AG04449 (cell line): ENCODE data around the gene NUMB.
"Not testable (repeated sequence)": the region's sequence is repeated elsewhere in the genome, so short reads cannot be mapped to it uniquely, and the experiment has no call there.

Experiments used
- CTCF ChIA-PET: fragments of 350-600 bp; formaldehyde crosslinking; extraction: SDS; loops from one replicate; lab custom pipeline; 2021; ENCODE audit warnings: antibody characterized with exemption; lab: Yijun Ruan, JAX
- POLR2A ChIA-PET: fragments of 400-600, 350-600 bp; formaldehyde crosslinking; extraction: SDS; loops from one replicate; lab custom pipeline; 2020; ENCODE audit warnings: antibody characterized with exemption, inconsistent platforms; lab: Yijun Ruan, JAX
- DNase-seq: peaks from one replicate; pipeline ENCODE4 v3.0.0-alpha.2; 2010; ENCODE audit warnings: low read depth, low spot score
- H3K4me3 ChIP-seq: 2 replicates; pipeline ENCODE4 v1.5.1; 2011; ENCODE audit warnings: low read depth, mild to moderate bottlenecking, control low read depth, low read length
- CTCF ChIP-seq: IDR thresholded peaks from one replicate; pipeline ENCODE4 v1.5.1; 2011; ENCODE audit warnings: mild to moderate bottlenecking, moderate library complexity, low read length, control low read depth, inconsistent platforms; ENCODE audit not compliant: insufficient read depth; ENCODE audit errors: missing control alignments

The NUMB gene

DNA sequence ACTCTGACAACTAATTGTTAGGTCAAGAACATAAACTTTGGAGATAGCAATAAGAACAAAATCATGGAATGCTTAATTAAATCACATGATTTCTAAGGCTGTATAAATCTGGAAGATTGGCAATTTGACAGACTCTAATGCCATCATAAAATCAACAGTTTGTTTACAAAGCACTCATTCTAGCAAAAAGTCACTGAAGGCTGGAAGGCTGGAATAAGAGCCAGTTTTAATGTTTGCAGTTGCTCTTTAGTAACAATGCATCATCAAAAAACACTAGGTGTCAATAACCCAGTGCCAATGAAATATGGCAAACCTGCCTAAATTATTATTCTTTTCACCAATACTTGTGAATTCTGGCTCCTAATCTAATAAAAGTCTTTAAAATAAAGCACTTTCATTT, 65.0 kb downstream of the NUMB start:
- DNase-seq: no peak
- no peak for TF ChIP-seq CTCF

DNA sequence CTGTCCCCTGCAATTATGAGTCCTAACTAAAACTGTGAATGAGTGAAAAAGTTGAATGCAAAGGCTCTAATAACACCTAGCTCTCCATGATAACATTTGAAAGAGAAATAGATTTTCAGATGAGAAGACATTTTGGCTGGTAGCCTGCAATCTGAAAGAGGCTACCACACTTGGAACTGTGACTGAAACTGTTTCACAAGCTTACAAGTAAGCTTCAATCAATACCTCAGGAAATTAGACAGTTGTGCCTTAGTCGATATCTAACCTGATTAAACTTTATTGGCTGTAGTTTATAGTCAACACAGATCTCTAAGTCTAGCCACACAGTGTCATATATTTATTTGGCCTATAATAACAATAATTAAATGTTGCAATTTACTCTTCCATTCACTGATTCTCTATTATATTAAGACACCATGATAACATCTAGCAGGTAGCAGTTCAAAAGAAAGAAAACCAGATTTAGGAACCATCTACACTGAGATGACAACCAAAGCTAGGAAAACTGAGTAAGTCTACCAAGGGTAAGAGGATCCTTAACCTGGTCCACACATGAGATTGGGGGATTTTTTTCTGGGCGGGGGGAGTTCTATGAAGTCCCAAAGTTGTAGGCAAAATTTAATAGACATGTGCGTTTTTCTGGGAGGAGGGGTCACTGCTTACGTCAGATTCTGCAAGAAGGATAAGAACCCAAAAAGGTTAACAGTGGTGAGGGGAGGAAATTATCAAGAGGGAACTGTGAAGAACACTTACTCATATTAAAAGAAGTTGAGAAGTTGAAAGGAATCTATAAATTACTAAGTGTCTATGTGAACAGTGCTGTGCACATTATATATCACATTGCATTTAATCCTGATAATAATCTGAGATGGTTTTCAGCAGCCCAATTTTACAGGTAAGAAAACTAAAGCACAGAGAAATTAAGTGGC, 65.8 kb downstream of the NUMB start:
- POLR2A ChIA-PET: no interaction called here
- H3K4me3 ChIP-seq: no peak overlapping the region
- DNase-seq: no peak
- no peak for TF ChIP-seq CTCF
- CTCF ChIA-PET: no interaction called here

More for the DNA sequence above, 65.0 kb downstream of the NUMB start:
- no peak overlapping the region for H3K4me3 ChIP-seq
- POLR2A ChIA-PET: no interaction called here
- CTCF ChIA-PET: no interaction called here

DNA sequence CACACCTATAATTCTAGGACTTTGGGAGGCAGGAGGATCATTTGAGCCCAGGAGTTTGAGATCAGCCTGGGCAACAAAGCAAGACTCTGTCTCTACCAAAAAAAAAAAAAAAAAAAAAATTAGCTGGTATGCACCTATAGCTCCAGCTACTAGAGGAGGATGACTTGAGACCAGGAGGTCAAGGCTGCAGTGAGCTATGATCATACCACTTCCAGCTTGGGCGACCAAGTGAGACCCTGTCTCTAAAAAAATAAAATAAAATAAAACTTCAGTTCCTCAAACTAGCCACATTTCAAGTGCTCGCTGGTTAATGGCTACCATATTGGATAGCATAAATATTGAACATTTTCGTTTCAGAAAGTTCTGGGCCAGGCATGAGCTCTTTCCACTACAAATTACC, 70.5 kb downstream of the NUMB start:
- CTCF ChIA-PET, DNase-seq, POLR2A ChIA-PET: not testable (repeated sequence)

GRCh38 chr14:73386342-73386741, 72.0 kb downstream of the NUMB start:
- TF ChIP-seq CTCF: no peak
- POLR2A ChIA-PET: no interaction called here
- CTCF ChIA-PET: no interaction called here
- no peak for DNase-seq
- no peak overlapping the region for H3K4me3 ChIP-seq

More for the DNA sequence above, 70.5 kb downstream of the NUMB start:
- H3K4me3 ChIP-seq: not testable (repeated sequence)

DNA sequence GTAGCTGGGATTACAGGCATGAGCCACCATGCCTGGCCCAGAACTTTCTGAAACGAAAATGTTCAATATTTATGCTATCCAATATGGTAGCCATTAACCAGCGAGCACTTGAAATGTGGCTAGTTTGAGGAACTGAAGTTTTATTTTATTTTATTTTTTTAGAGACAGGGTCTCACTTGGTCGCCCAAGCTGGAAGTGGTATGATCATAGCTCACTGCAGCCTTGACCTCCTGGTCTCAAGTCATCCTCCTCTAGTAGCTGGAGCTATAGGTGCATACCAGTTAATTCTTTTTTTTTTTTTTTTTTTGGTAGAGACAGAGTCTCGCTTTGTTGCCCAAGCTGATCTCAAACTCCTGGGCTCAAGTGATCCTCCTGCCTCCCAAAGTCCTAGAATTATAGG, 73.3 kb downstream of the NUMB start:
- H3K4me3 ChIP-seq, DNase-seq, CTCF ChIA-PET: not testable (repeated sequence)
- POLR2A ChIA-PET: interaction anchor here (0.6 to 0.7 kb wide), 2 partner anchors 37 to 83 kb away, joined by 3 read pairs; no protein-coding TSS in a partner anchor

DNA sequence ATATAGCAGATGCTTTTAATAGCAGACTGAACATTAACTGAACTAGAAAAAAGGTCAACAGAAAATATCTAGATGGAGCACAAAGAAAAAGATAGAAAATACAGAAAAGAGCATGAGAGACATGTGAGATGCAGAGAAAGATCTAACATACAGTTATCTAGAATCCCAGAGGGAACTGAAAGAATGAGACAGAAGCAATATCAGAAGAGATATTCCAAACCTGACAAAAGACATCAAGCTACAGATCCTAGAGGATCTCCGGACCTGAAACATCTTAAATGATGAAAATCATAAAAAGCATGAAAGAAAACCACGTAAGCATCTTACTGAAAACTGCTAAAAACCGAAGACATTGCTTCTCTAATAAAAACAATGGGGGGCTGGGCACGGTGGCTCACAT, 75.0 kb downstream of the NUMB start:
- TF ChIP-seq CTCF: no peak
- CTCF ChIA-PET: no interaction called here
- no peak for DNase-seq
- no peak overlapping the region for H3K4me3 ChIP-seq
- POLR2A ChIA-PET: no interaction called here

DNA sequence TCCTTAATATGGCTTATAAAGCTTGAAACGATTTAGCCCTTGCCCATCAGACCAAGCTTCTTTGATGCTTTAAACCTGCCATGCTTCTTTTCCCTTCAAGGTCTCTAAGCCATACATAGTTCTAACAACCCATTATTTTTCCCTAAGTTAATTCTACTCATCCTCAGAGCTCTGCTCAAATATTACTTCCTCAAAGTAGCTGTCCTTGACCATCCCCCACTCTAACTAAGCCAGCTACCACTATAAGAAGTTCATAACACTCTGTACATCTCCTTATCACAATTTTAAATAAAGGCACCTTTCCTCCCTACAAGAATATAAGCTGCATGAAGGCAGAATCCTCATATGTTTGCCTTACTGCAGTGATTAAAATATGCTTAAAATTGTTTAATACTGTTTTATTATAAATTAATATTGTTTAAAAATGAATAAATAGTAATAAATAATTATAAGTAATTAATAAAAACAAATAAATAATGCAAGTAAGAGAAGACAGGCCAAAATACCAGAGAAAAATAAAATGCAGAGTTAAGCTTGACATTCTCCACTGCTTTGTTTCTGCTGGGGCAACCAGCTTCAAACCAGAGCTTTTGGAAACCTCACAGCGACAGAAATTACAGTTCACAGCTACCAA, 76.8 kb downstream of the NUMB start:
- no peak for DNase-seq
- TF ChIP-seq CTCF: no peak
- ChIA-PET CTCF (no interaction called here), POLR2A (no interaction called here)
- no peak overlapping the region for H3K4me3 ChIP-seq
